Calu3 (cell line): Measurements from ENCODE around the gene INPP5K. TPM values are rescaled to one million over a fixed set of nuclear protein-coding genes. Genes with fewer than 3 reads are reported as not detected.
"Not testable (repeated sequence)": the region's sequence is repeated elsewhere in the genome, so short reads cannot be mapped to it uniquely, and the experiment has no call there.

Experiments
- BruUV-seq: library from RNA; stranded (reverse); fragments of 400-500 nt; replicated peaks from 2 replicates; lab custom pipeline; 2021; lab: Mats Ljungman, UMichigan
- CTCF ChIA-PET: fragments of 300-600 bp; sonication (Branson Sonifier 250); formaldehyde crosslinking; loops from one replicate; lab custom pipeline; 2022; ENCODE audit warnings: antibody characterized with exemption; lab: Charles Lee
- DNase-seq: peaks from one replicate; pipeline ENCODE4 v3.0.0; 2022
- H3K27ac Mint-ChIP-seq: one replicate; pipeline ENCODE4 v1.8.0; 2022; ENCODE audit warnings: mixed read lengths; ENCODE audit not compliant: unreplicated experiment
- H3K27me3 Mint-ChIP-seq: one replicate; pipeline ENCODE4 v1.8.0; 2022; ENCODE audit warnings: mixed read lengths; ENCODE audit not compliant: unreplicated experiment
- H3K36me3 Mint-ChIP-seq: one replicate; pipeline ENCODE4 v1.8.0; 2022; ENCODE audit warnings: mild to moderate bottlenecking, moderate library complexity, mixed read lengths; ENCODE audit not compliant: insufficient read depth, unreplicated experiment
- H3K4me1 Mint-ChIP-seq: one replicate; pipeline ENCODE4 v1.8.0; 2022; ENCODE audit warnings: mild to moderate bottlenecking, low read depth, mixed read lengths; ENCODE audit not compliant: unreplicated experiment
- H3K4me3 Mint-ChIP-seq: one replicate; pipeline ENCODE4 v1.8.0; 2022; ENCODE audit warnings: mild to moderate bottlenecking, low read depth, moderate library complexity, mixed read lengths; ENCODE audit not compliant: unreplicated experiment
- H3K9me3 Mint-ChIP-seq: one replicate; pipeline ENCODE4 v1.8.0; 2022; ENCODE audit warnings: low read depth, mixed read lengths; ENCODE audit not compliant: unreplicated experiment
- intact Hi-C: fragments of 100-400 bp; cut with micrococcal nuclease; formaldehyde crosslinking; loops from one replicate; pipeline ENCODE4 v1.10.0; 2022; ENCODE audit not compliant: unreplicated experiment
- total RNA-seq: library from RNA; stranded (reverse); gene quantifications from 2 replicates; pipeline ENCODE4 v1.2.3, GENCODE V29; 2022
- TF ChIP-seq, protein P1 (sequence below): fragments of 200-600 bp; IDR thresholded peaks from one replicate; pipeline ENCODE4 v1.8.0; 2022; ENCODE audit warnings: antibody characterized with exemption; ENCODE audit not compliant: unreplicated experiment

Gene INPP5K
- total RNA-seq, 1 experiment from 2014 or later = 18.7 TPM

DNA sequence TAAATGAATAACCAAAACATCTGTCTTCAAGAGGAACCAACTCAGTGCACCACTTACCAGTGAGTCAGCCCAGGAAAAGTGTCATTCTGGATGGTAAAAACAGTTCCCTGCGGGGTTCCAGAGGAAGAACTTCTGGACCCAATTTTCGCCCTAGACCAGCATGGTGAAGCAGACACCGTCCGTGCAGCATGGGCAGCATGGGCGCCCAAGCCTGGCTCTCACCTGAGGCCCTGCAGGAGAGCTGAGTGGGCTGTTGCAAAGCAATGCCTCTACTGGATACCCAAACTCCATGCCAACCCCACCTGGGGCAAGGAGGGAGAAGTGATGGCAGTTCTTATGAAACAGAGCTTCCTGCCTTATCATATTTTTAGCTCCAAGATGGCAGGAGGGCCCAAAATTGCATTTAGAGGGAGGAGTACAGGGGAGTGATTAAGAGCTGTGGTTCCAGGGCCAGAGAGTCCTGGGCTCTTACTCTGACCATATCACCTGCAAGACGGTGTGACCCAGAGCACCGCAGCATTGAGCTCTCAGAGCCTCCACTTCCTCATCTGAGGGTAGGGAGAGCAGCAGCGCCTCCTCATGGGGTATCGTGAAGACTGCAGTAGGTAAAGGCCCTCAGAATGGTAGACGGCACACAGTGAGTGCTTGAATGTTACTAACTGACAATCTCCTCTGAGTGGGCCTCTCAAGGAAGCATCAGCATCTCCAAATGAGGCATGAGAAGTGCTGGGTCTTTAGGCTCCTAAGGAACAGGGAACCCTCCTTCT, 16.6 kb upstream of the INPP5K start:
- peaks cover 12% of the 10 kb centered on the region for H3K4me1 Mint-ChIP-seq
- H3K27me3 Mint-ChIP-seq = no peaks in the 10 kb centered on the region
- DNase-seq = no peak
- TF ChIP-seq, protein P1, sequence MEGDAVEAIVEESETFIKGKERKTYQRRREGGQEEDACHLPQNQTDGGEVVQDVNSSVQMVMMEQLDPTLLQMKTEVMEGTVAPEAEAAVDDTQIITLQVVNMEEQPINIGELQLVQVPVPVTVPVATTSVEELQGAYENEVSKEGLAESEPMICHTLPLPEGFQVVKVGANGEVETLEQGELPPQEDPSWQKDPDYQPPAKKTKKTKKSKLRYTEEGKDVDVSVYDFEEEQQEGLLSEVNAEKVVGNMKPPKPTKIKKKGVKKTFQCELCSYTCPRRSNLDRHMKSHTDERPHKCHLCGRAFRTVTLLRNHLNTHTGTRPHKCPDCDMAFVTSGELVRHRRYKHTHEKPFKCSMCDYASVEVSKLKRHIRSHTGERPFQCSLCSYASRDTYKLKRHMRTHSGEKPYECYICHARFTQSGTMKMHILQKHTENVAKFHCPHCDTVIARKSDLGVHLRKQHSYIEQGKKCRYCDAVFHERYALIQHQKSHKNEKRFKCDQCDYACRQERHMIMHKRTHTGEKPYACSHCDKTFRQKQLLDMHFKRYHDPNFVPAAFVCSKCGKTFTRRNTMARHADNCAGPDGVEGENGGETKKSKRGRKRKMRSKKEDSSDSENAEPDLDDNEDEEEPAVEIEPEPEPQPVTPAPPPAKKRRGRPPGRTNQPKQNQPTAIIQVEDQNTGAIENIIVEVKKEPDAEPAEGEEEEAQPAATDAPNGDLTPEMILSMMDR = no peak
- no TSS peak for BruUV-seq
- no peak overlapping the region for H3K27ac Mint-ChIP-seq
- H3K4me3 Mint-ChIP-seq = no peak overlapping the region
- H3K36me3 Mint-ChIP-seq = no peaks in the 10 kb centered on the region
- intact Hi-C loops = no loop called here
- H3K9me3 Mint-ChIP-seq = no peaks in the 10 kb centered on the region
- CTCF ChIA-PET = interaction anchor here (0.6 kb wide), 1 partner anchor 98 kb away, joined by 5 read pairs; no protein-coding TSS in a partner anchor

DNA sequence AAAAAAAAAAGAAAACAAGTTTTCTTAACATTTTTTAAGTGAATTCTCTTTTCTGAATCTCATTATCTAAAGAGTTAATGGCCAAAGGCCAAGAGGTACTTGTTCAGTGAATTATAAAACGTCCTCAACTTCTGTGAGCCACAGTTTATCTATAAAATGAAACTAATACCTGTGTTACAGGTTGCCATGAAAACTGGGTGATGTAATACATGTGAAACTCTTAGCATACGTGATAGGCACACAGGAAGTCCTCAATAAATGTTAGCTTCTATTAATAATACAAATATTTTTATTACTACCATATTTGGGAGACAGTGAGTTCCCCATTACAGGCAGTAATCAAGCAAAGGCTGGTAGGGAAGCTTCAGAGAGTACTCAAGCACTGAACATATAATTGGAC, 13.5 kb upstream of the INPP5K start:
- intact Hi-C loops = no loop called here
- no peaks in the 10 kb centered on the region for H3K9me3 Mint-ChIP-seq
- DNase-seq = no peak
- CTCF ChIA-PET = no interaction called here
- TF ChIP-seq, protein P1 = no peak
- peaks cover 4% of the 10 kb centered on the region for H3K36me3 Mint-ChIP-seq
- peak overlapping the region; percentile 3 for H3K27ac Mint-ChIP-seq
- H3K4me3 Mint-ChIP-seq = no peak overlapping the region
- no peaks in the 10 kb centered on the region for H3K27me3 Mint-ChIP-seq
- no TSS peak for BruUV-seq
- peaks cover 12% of the 10 kb centered on the region for H3K4me1 Mint-ChIP-seq

DNA sequence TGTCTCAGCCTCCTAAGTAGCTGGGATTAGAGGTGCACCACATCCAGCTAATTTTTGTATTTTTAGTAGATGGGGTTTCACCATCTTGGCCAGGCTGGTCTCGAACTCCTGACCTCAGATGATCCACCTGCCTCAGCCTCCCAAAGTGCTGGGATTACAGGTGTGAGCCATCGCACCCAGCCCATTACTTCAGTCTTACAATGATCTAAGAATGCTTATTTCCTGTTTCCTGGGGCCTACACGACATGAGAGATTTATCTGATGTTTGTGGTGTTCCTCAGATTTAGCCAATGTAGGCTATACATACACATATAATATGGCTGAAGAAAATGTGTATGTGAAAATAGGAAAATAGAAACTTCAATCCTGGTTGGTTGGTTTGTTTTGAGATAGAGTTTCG, 10.5 kb upstream of the INPP5K start:
- H3K4me3 Mint-ChIP-seq, H3K9me3 Mint-ChIP-seq, CTCF ChIA-PET, BruUV-seq, DNase-seq, H3K36me3 Mint-ChIP-seq, intact Hi-C loops, H3K27ac Mint-ChIP-seq, H3K27me3 Mint-ChIP-seq: not testable (repeated sequence)
- peaks cover 12% of the 10 kb centered on the region for H3K4me1 Mint-ChIP-seq

DNA sequence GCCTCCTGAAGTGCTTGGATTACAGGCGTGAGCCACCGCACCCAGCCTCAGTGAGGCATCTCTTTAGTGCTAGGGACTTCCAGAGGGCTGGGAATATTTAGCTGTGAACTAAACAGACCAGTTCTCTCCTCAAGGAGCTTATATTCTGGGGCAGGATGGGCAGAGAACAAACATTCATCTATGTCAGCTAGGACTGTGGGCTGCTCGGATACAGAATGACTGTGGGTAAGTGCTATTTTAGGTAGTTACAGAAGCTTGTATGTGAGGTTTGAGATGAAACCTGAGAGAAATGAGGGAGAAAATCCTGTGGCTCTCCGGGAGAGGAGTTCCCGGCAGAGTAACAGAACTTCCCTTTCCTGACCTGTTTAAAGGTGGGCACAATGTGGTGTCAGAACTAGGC, 6.2 kb upstream of the INPP5K start:
- CTCF ChIA-PET = interaction anchor here (0.6 kb wide), 1 partner anchor 48 kb away, joined by 7 read pairs; no protein-coding TSS in a partner anchor
- peaks cover 22% of the 10 kb centered on the region for H3K36me3 Mint-ChIP-seq
- TF ChIP-seq, protein P1 = no peak
- no peak overlapping the region for H3K27ac Mint-ChIP-seq
- H3K27me3 Mint-ChIP-seq = no peaks in the 10 kb centered on the region
- BruUV-seq = no TSS peak
- no peak overlapping the region for H3K4me3 Mint-ChIP-seq
- H3K9me3 Mint-ChIP-seq = no peaks in the 10 kb centered on the region
- DNase-seq = no peak
- intact Hi-C loops = no loop called here
- H3K4me1 Mint-ChIP-seq = no peaks in the 10 kb centered on the region

DNA sequence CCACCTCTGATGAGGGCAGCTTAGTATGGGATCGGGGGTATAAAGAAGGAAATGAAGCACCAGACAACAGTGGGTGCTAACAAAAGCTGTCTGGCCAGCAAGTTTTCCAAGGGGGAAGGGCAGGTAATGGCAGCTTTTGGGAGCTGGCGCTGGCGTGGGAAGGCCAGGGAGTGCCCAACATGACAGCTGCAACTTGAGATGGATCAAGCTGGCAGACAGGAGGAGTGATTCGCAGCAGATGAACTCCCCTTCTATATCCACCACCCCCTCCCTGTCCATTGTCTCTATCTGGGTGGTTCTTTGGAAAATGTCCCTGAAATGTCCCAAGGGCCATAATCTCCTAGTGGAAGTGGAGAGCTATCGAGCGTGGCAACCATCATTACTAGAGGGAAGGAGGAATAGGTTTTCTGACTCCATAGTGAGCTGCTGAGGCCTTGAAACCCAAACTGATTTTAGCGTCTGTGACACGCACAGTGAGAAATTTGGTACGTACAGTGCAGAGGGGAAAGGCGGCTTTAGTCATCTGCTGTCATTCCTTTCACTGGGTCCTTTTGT, 4.8 kb upstream of the INPP5K start:
- CTCF ChIA-PET = no interaction called here
- H3K27ac Mint-ChIP-seq = no peak overlapping the region
- peaks cover 33% of the 10 kb centered on the region for H3K36me3 Mint-ChIP-seq
- H3K27me3 Mint-ChIP-seq = no peaks in the 10 kb centered on the region
- BruUV-seq = no TSS peak
- H3K9me3 Mint-ChIP-seq = no peaks in the 10 kb centered on the region
- DNase-seq = no peak
- intact Hi-C loops = no loop called here
- H3K4me1 Mint-ChIP-seq = no peaks in the 10 kb centered on the region
- TF ChIP-seq, protein P1 = no peak
- H3K4me3 Mint-ChIP-seq = no peak overlapping the region
